DMS 273 treated with DMSO at 0.1 percent for 48 hours (cell line): ENCODE results near the gene CWF19L2.
"Not testable (repeated sequence)": the region's sequence is repeated elsewhere in the genome, so short reads cannot be mapped to it uniquely, and the experiment has no call there.

ENCODE experiments used
- DNase-seq: peaks from one replicate; lab custom pipeline; 2025; lab: John Stamatoyannopoulos, UW

Gene CWF19L2

DNA sequence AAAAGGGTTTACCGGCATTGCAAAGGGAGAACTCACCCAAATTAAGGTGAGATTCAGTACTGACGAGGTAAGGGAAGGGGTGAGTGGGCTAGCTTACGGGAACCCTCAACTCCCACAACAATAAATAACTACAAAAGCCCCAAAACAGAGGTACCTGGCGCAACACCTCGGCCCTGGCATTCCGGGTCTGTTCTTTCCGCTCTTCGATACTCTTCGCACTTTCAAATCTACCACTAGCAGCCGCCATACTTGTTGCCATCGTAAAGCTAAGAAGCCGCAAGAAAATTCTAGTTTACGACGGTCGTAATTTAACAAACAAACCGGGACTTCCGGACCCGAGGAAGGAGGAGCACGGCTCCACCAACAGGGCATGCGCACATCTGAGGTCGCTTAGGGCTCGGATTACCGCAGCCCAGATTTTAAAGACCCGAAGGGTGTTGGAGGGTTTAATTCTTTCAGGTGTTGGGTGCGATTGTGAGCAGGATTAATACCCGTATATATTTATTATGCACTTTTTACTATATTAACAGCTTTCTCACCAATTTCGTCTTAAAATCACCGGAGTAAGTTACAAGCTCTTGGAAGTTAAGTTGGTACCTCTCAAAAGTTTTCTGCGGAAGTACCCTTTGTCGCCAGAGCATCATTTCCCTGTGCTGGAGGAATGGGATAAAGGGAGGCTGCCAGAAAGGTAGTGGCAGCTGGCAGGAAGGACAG is at the start of gene CWF19L2:
Gene CWF19L2 (minus strand): TSS at position 268 of the 714 bp plus-strand sequence. CDS start 9 bp downstream, at position 259.
- DNase-seq = peak; percentile 87

DNA sequence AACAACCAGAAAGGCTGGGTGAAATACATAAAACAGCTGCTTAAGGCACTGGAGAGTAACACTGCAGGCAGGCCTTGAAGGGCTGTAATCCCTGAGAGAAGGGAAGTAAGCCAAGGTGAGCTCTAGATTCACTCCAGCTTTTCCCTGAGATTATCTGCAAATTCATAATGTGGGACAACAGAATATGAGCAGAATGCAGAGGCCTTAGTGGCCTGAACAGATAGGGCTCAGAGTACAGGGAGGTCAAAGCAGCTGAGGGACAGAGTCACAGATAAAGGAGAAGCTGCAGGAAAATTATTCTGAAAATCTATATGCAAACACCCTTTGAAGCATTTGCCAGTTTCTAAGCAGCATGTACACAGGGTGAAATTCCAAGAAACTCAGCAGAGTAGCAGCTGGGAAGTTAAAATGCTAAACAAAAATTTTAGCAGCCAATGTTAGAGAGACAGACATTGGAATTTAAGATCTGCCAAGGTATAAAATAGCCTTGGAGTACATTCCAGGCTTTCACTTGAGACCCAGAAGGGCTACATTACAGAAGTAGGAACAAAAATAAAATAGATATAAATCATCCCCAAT is 48.1 kb upstream of the CWF19L2 start:
- DNase-seq = no peak

DNA sequence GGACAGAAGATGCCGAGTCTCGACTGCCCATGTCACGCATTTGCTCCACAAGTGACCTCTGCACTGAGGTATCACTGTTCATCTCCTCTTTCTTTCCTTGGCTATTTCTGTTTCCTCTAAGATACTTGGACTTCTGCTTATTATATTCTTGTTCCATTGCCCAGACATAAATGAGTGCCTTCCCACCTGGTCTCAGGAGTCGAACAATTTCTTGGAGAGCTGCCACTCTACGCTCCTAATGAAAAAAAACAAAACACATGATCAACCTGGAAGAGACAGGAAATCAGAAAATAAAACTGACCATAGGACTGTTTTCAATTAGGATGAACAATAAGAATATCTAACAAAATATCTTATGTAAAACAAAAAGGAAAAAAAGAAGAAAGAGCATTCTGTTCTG is 47.4 kb upstream of the CWF19L2 start:
- DNase-seq = no peak

DNA sequence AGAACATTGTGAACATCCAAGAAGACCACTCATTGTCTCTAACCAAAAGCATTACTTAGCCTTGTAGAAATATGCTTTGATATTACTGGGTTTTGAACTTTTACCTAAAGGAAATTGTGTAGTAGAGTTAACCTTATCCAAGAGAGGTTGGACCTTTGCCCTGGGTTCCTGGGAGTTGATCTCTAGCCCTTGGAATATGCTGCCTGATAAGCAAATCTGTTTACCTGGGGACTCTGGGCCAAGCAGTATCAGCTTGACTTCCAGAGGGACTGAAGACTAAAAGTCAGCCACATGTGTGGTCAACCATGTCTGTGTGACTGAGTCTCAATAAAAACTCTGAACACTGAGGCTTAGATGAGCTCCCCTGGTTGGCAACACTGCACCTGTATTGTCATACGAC is 44.1 kb upstream of the CWF19L2 start:
- no peak for DNase-seq

DNA sequence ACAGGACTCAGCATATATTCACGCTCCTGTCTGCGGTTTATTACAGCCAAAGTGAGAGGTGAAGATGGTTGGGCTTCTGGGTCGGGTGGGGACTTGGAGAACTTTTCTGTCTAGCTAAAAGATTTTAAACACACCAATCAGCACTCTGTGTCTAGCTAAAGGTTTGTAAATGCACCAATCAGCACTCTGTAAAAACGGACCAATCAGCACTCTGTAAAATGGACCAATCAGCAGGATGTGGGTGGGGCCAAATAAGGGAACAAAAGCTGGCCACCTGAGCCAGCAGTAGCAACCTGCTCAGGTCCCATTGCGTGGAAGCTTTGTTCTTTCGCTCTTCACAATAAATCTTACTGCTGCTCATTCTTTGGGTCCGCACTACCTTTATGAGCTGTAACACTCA is 39.7 kb upstream of the CWF19L2 start:
- DNase-seq = not testable (repeated sequence)

DNA sequence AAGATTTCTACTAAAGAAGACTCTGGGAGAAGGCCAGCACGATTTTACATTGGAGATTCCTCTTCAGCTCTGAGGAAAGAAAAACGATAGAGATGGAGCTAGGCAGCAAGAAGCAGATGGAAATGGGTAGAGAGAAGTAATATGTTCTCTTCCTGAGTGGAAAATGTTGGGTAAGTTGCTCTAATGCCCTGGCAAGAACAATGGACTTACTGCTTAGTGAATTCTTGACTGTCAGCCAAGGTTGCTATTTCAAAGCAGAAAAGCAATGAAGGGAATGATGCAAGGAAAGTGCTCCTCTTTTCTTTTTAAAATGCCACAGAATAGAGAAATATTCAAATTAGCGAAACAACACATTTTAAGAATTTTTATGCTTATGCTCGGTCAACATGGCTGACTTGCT is 38.4 kb upstream of the CWF19L2 start:
- no peak for DNase-seq

DNA sequence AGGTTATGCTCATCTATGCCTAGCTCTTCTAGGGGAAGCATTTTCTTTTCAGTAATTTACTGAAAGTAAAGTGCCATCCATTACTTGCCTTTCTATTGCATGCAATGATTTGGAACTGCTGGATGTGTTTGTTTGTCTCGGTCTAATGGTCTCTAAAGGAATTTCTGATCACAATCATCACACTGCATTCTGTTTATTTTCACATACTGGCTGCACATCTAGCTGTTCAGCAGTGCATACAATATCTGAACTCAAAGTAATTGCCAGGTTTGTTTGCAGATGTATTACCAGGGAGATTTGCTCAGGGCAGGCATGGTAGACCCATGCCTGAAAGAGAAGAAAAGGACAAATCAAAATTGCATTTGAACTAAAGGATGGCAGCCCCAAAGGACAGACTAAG is 36.4 kb upstream of the CWF19L2 start:
- DNase-seq = no peak

DNA sequence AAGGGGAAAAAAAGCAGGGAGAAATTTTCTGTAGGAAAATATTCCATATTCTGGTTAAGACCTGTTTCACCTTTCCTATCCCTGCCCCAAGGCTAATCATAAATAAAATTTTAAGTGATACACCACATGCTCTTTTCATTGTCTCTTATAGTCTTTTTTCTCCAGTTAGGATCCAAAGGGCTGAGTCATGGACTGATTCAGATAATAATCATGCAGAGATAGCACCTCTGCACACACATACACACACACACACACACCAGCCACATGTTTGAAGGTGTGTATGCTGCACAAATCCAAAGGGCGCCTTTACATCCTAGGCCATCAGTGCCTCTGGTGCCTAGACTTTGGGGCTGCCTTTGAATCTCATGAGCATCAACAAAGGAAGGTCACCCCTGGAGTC is 35.5 kb upstream of the CWF19L2 start:
- DNase-seq = no peak

DNA sequence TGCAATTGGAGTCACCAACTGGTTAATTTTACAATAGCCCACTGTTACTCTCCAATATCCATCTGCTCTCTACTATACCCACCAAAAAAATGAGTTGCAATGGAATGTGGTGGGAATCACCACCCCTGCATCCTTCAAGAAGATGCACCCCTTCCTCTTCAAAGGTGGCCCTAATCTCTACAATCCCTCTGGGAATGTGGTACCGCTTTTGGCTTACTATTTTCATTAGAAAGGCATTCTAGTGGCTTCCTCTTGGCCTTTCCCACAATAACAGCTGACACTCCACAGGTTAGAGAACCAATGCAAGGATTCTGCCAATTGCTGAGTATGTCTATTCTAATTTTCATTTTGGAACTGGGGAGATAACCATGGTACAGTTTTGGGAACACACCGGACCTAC is 33.2 kb upstream of the CWF19L2 start:
- DNase-seq = no peak

DNA sequence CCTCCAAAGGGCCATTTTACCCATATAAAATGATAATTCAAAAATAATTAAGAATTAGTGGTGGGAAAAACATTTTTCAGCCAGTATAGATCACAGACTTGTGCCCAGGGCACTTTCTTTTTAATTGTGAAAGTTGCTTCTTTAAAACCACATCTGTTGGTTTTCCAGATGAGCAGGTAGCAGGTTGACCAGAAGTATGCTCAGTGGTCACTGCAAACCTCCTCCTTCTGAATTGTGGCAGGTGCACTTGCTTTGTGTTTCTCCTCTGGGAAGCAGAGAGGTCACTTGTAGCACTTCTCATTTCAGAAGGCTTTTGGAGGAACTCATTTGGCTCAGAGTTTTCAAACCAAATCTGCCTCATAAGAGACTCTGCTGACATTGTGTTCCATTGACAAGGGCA is 24.6 kb upstream of the CWF19L2 start:
- no peak for DNase-seq

DNA sequence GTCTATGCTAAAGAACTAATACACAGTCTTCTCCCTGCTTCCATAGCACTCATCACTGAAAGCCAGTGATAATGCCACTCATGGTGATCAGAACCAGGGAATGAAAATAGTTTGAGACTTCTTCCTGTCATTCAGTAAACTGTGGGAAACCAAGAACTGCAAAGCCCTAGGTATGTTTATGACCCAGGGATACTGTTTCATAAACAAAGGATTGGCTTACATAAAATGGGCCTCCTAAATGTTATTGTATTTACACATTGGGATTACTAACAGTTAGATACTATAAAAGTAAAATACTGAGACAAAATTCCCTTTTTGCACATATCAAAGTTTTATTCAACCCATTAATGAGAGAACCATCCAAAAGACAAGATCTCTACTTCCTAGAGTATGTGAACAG is 21.3 kb upstream of the CWF19L2 start:
- DNase-seq = no peak

DNA sequence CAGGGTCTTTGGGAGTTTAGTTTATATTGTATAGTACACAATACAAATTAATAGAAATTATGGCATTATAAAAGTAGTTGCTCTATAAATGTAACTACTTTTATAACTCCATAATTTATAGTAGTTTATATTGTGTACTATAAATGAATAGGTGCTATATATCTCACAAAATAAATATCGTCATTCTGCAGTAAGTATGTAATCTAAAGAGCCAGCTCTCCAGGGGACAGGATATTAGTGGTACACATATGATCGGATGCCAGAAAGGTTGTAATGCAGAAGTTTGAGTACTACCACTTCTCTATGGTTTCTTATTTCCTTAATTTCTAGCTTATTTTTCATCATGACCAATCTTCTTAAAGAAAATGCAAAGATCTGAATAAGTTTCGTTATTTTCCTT is 20.2 kb upstream of the CWF19L2 start:
- no peak for DNase-seq

DNA sequence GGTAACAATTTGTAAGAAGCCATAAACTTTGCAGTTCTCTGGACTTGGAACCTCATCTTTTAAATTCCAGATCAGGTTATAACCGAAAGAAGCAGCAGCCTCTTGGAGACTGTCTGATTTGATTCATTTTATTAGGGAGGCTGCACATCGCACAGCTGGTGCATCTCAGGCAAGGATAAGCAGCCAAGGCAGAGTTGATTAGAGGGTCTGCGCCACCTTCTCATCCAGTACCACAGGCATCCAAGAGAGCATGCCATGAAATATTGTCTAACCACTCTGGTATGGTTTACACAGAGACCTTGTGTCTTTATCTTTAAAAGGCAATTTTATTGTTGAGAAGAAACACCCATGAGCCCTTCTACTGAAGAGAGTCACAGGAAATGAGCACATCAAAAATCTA is 16.2 kb upstream of the CWF19L2 start:
- DNase-seq = no peak

DNA sequence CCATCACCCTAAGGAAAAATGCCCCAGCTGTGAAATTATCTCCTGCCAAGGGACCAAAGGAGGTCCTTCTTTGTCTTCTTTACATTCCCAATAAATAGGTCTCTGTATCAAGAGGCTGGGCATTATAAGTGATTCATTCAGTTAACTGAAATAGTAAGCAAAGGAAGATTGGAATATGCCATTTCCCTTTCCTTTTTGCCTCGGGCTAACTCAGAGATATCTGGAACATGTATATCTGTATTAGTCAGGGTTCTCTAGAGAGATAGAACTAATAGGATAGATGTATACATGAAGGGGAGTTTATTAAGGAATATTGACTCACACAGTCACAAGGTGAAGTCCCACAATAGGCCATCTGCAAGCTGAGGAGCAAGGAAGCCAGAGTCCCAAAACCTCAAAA is 15.3 kb upstream of the CWF19L2 start:
- no peak for DNase-seq

DNA sequence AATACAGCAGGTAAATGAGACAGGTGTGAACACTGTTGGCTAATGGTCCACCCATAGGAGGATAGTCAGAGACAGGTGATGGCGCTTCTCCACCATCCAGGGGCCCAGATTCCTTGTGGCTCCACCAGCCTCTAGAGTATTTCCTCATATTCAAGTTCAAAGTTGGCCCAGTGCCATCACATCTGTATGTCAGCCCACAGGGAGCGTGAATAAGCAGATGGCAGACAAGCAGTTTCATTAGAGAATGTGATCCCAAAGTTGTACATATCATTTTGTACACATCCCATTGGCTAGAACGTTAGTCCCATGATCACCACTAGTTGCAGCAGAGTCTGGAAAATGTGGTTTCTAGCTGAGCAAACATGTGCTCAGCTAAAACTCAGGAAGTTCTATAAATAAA is 11.0 kb upstream of the CWF19L2 start:
- peak; percentile 23 for DNase-seq

DNA sequence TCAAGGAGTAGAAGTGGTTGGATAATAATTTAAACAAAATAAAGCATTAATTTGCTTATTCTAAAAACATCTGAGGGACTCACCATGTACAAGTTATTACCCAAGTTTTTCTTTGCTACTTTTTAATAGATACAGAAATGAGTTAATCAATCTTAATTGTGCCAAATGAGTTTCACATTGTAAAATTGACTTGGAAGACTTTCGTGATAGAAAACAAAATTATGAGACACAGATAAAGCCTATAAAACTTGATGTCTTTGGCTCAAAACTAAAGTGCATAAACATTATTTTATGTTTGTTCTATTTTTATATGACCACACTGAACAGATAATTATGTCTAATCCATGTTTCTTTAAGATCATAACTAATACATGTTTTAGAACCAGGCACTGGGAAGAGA is 10.1 kb upstream of the CWF19L2 start:
- DNase-seq = no peak

DNA sequence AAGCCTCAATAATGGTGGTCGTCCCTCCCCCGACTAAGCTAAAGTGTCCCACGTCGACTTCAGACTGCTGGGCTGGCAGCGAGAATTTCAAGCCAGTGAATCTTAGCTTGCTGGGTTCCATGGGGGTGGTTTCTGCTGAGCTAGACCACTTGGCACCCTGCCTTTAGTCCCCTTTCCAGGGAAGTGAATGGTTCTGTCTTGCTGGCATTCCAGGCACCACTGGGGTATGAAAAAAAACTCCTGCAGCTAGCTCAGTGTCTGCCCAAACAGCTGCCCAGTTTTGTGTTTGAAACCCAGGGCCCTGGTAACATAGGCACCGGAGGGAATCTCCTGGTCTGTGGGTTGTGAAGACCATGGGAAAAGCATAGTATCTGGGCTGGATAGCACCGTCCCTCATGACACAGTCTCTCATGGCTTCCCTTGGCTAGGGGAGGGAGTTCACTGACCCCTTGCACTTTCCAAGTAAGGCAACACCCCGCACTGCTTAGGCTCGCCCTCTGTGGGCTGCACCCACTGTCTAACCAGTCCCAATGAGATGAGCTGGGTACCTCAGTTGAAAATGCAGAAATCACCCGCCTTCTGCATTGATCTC is 8.7 kb upstream of the CWF19L2 start:
- DNase-seq = not testable (repeated sequence)

DNA sequence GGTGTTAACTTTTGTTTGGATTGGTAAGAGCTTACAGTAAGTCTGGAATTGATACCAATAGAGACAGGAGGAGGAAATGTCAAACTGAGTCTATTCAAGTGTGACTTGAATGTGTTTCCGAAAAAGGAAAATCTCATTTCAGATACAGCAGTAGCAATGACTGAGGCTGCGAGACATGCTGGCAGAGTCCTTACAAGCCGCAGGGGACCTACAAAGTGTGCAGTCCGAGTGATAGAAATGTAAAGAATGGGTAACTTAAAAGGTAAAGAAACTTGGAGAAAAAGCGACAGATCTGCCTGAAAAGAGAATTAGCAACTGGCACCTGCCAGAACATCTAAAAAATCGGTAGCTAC is 444 bp downstream of the CWF19L2 start:
- DNase-seq = no peak

DNA sequence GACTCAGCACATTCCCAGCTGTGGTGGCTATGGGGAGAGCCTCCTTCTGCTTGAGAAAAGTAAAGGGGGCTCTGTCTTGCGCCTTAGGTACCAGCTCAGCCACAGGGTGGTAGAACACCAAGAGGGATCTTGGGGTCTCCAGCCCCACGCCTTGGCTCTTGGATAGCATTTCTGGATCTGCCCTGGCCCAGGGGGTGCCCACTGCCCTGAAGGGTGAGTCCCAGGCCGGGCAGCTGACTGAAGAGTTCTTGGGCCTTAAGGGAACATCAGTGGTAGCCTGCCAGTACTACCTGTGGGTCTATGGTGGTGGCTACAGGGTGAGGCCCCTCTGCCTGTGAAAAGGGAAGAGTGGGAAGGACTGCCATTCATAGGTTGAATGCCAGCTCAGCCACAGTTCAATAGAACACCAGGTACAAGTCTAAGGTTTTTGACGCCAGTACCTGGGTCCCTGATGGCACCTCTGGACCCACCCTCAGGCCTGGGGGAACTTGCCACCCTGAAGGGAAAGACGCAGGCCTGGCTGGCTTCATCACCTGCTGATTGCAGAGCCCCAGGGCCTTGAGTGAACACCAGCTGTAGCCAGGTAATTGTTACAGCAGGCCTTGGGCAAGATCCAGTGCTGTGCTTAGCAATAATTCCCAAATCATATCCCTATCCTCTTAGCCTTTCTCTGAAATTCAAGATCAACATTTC is 3.9 kb downstream of the CWF19L2 start:
- no peak for DNase-seq

DNA sequence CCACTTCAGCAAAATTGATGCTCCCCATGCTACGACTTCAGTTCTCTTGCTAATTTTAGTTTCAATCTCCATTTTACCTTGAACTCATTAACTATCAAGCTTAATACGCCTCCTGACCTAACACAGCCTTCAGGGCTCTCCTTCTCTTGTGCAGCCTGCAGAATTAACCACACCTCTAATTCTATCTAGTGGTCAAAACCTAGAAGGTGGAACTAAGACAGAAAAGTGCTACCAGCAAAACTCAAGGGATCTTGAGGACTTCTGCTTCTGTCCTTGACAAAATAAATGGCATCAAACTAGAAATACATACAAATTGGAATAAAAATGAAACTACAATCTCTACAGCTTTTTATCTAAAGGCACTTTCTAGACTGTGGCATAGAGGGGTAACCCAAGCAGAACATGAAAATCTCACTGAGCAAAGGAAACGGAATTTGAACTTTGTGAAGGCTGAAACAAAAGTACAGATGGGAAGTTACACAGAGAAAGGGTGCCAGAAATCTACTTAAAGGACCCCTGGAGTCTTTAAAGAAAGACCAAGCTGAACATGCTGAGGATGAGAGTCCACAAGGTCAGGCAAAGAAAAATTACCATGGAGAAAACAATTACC is 10.7 kb downstream of the CWF19L2 start:
- no peak for DNase-seq

DNA sequence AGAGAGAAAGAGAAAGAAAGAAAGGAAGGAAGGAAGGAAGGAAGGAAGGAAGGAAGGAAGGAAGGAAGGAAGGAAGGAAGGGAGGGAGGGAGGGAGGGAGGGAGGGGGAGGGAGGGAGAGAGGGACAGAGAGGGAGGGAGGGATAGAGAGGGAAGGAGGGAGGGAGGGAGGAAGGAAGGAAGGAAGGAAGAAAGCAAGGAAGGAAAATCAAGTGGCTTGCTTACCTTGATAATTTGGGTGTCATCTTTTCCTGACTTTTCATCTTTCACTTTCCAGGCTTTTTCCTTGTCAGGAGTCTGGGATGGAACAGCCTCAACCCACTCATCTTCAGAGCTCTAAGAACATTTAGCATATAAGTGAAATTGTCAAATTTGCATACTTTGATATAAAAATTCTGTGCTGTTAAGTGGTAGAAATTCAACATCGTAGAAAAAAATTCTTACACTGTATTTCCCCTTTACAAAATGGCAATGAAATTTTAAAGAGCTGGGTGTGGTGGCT is 14.9 kb downstream of the CWF19L2 start:
- DNase-seq = no peak

DNA sequence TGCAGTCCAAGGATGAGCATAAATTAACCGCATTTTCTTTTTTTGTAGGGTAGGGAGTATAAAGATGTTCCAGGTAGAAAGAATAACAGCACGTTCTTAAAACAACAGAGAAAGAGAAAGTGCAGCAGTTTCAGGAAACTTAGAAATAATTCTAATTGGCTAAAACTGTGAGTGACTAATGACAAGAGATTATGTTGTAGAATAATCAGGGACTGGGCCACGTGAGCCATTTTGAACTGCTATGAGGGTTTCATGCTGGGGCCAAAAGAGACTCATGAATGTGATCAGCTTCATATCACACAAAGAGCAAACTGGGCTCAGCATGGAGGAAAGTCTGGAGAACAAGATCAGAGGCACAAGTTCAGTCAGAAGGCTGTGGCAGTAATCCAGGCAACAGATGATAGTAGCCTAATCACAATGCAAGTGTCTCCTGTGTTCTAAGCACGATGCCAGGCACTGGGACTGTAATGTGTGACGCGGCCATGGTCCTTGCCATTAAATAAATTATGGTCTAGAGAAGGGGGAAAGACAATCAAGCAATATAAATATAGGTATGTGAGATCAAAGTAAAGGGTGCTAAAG is 17.9 kb downstream of the CWF19L2 start:
- DNase-seq = no peak
